SU-DHL-6 (cell line): ENCODE data around the gene MBD5.

ENCODE experiments used
- H2AFZ ChIP-seq: fragments of 200-600 bp; sonication (generic); 2 replicates; pipeline ENCODE4 v1.6.1; 2014; ENCODE audit warnings: low read depth, mild to moderate bottlenecking, moderate library complexity, mixed read lengths, antibody characterized with exemption, low read length; ENCODE audit not compliant: severe bottlenecking
- H3F3A ChIP-seq: fragments of 200-600 bp; shearing (Covaris generic); 2 replicates; pipeline ENCODE4 v1.6.0; 2016; ENCODE audit warnings: antibody characterized with exemption, mild to moderate bottlenecking; ENCODE audit not compliant: insufficient read depth
- H3K27ac ChIP-seq: fragments of 200-600 bp; sonication (generic); 2 replicates; pipeline ENCODE4 v1.5.1; 2016; ENCODE audit warnings: low read depth, mild to moderate bottlenecking, low read length, moderate library complexity, mixed read lengths
- H3K27me3 ChIP-seq: fragments of 200-600 bp; sonication (generic), shearing (Covaris generic); 2 replicates; pipeline ENCODE4 v1.6.0; 2014; ENCODE audit warnings: mild to moderate bottlenecking, low read length
- H3K36me3 ChIP-seq: fragments of 200-600 bp; sonication (generic); 2 replicates; pipeline ENCODE4 v1.6.1; 2014; ENCODE audit warnings: mild to moderate bottlenecking, low read length, mixed read lengths
- H3K4me2 ChIP-seq: fragments of 300-600, 200-600 bp; shearing (Covaris generic), sonication (generic); 2 replicates; pipeline ENCODE4 v1.6.0; 2014; ENCODE audit warnings: low read length, low read depth, mild to moderate bottlenecking; ENCODE audit not compliant: poor library complexity, severe bottlenecking
- H3K4me3 ChIP-seq: fragments of 200-600 bp; sonication (generic); 2 replicates; pipeline ENCODE4 v1.5.1; 2014; ENCODE audit warnings: antibody characterized with exemption, low read length, mild to moderate bottlenecking, mixed read lengths; ENCODE audit not compliant: insufficient read depth, poor library complexity, severe bottlenecking
- H3K79me2 ChIP-seq: fragments of 200-600 bp; sonication (generic); 2 replicates; pipeline ENCODE4 v1.6.1; 2014; ENCODE audit warnings: mild to moderate bottlenecking, low read length, moderate library complexity; ENCODE audit not compliant: insufficient read depth
- H3K9ac ChIP-seq: fragments of 200-600 bp; sonication (generic); 2 replicates; pipeline ENCODE4 v1.7.0; 2014; ENCODE audit warnings: mild to moderate bottlenecking, low read length
- H3K9me2 ChIP-seq: fragments of 200-600 bp; sonication (generic); replicated peaks from 2 replicates; pipeline ENCODE4 v1.6.1; 2014; ENCODE audit warnings: low read length; ENCODE audit not compliant: insufficient read depth
- H3K9me3 ChIP-seq: fragments of 200-600 bp; sonication (generic); 2 replicates; pipeline ENCODE4 v1.6.1; 2014; ENCODE audit warnings: low read length, mixed read lengths; ENCODE audit not compliant: insufficient read depth
- H4K20me1 ChIP-seq: fragments of 200-600 bp; sonication (generic); 2 replicates; pipeline ENCODE4 v1.6.1; 2014; ENCODE audit warnings: low read depth, mild to moderate bottlenecking, antibody characterized with exemption, low read length, moderate library complexity, mixed read lengths
- CTCF ChIP-seq: fragments of 200-600 bp; sonication (generic); IDR thresholded peaks from one replicate; pipeline ENCODE4 v1.5.1; 2017; ENCODE audit warnings: antibody characterized with exemption, mild to moderate bottlenecking, low read length, moderate library complexity; ENCODE audit not compliant: insufficient read depth, poor library complexity, severe bottlenecking
- EZH2phosphoT487 ChIP-seq: fragments of 200-600 bp; sonication (generic), shearing (Covaris generic); conservative IDR thresholded peaks from 2 replicates; pipeline ENCODE4 v1.6.1; 2018; ENCODE audit warnings: mild to moderate bottlenecking, antibody characterized with exemption, low read length, moderate library complexity, mixed read lengths

MBD5 gene

GRCh38 chr2:148545390-148546256 is 524.7 kb downstream of the MBD5 start:
- no peaks in the 10 kb centered on the region for H3K9me3 ChIP-seq
- H3K9ac ChIP-seq = no peak overlapping the region
- TF ChIP-seq EZH2phosphoT487 (no peak), CTCF (no peak)
- no peaks in the 10 kb centered on the region for H4K20me1 ChIP-seq
- no peaks in the 10 kb centered on the region for H3K27me3 ChIP-seq
- H3F3A ChIP-seq = no peaks in the 10 kb centered on the region
- no peaks in the 10 kb centered on the region for H3K9me2 ChIP-seq
- no peak overlapping the region for H3K27ac ChIP-seq
- H3K4me2 ChIP-seq = no peak overlapping the region
- H3K79me2 ChIP-seq = no peaks in the 10 kb centered on the region
- no peak overlapping the region for H2AFZ ChIP-seq
- no peak overlapping the region for H3K4me3 ChIP-seq
- no peaks in the 10 kb centered on the region for H3K36me3 ChIP-seq

GRCh38 chr2:148546270-148546669 is 525.4 kb downstream of the MBD5 start:
- Histone ChIP-seq H3K4me2 (no peak overlapping the region), H3K9ac (no peak overlapping the region), H3K9me2 (no peaks in the 10 kb centered on the region), H3K27ac (no peak overlapping the region), H3K27me3 (no peaks in the 10 kb centered on the region), H3K36me3 (no peaks in the 10 kb centered on the region), H3K4me3 (no peak overlapping the region), H3K9me3 (no peaks in the 10 kb centered on the region), H3K79me2 (no peaks in the 10 kb centered on the region), H4K20me1 (no peaks in the 10 kb centered on the region), H2AFZ (no peak overlapping the region), H3F3A (no peaks in the 10 kb centered on the region)
- TF ChIP-seq CTCF (no peak), EZH2phosphoT487 (no peak)

- H3K36me3 ChIP-seq = no peaks in the 10 kb centered on the region
- TF ChIP-seq CTCF (no peak), EZH2phosphoT487 (no peak)
- no peak overlapping the region for H3K9ac ChIP-seq
- H3K27me3 ChIP-seq = no peaks in the 10 kb centered on the region
- H3K4me2 ChIP-seq = no peak overlapping the region
- H3K27ac ChIP-seq = no peak overlapping the region
- H3K4me3 ChIP-seq = no peak overlapping the region
- H4K20me1 ChIP-seq = no peaks in the 10 kb centered on the region
- H2AFZ ChIP-seq = no peak overlapping the region
- no peaks in the 10 kb centered on the region for H3K9me3 ChIP-seq
- H3K79me2 ChIP-seq = no peaks in the 10 kb centered on the region
- no peaks in the 10 kb centered on the region for H3K9me2 ChIP-seq
- no peaks in the 10 kb centered on the region for H3F3A ChIP-seq
Observed at GRCh38 chr2:148548716-148549400, 528.0 kb downstream of the MBD5 start.
